GM12878 (cell line): ENCODE measurements around the gene WHRN. TPM values are rescaled to one million over a fixed set of nuclear protein-coding genes. Genes with fewer than 3 reads are reported as not detected.

Experiments
- ATAC-seq: fragments of 200-7000 bp; cut with Tn5 transposase; 3 replicates; pipeline ENCODE4 v1.9.1; 2020; ENCODE audit warnings: mild to moderate bottlenecking, moderate library complexity
- BruUV-seq: library from RNA; stranded (reverse); fragments of 400-500 nt; replicated peaks from 2 replicates; lab custom pipeline; 2021; lab: Mats Ljungman, UMichigan
- CTCF ChIA-PET: fragments of 300-600 bp; sonication (Branson Sonifier 250); formaldehyde crosslinking; extraction: SDS; loops from one replicate; lab custom pipeline; 2021; ENCODE audit warnings: inconsistent platforms; lab: Yijun Ruan, JAX
- POLR2A ChIA-PET: fragments of 350-600 bp; formaldehyde crosslinking; extraction: SDS; loops from one replicate; lab custom pipeline; 2021; ENCODE audit warnings: inconsistent platforms; lab: Charles Lee
- RAD21 ChIA-PET: fragments of 300-600 bp; sonication (Branson Sonifier 250); formaldehyde crosslinking; loops from one replicate; lab custom pipeline; 2023; ENCODE audit warnings: antibody characterized with exemption; ENCODE audit not compliant: unreplicated experiment; lab: Charles Lee
- SMC1A ChIA-PET: fragments of 300-600 bp; sonication (Branson Sonifier 250); formaldehyde crosslinking; loops from one replicate; lab custom pipeline; 2023; ENCODE audit not compliant: unreplicated experiment, uncharacterized antibody; lab: Charles Lee
- DNase-seq: peaks from one replicate; pipeline ENCODE4 v3.0.0-alpha.2; 2011; ENCODE audit warnings: low read depth, low spot score
- FAIRE-seq: peaks from 3 replicates; lab custom pipeline; 2011; peaks lifted over from hg19 to GRCh38; lab: Jason Lieb, UNC
- H2AFZ ChIP-seq: 2 replicates; pipeline ENCODE4 v1.6.0; 2011; ENCODE audit warnings: low read depth, low read length, control low read depth; ENCODE audit not compliant: control insufficient read depth
- H3K27ac ChIP-seq: 2 replicates; pipeline ENCODE4 v1.5.1; 2011; ENCODE audit warnings: control low read depth; ENCODE audit not compliant: control insufficient read depth, insufficient read depth
- H3K27me3 ChIP-seq, 2 experiments: replicated peaks in 1 of 2; 2 replicates each; pipeline versions ENCODE4 v1.6.0 to v1.6.1; 2011; ENCODE audit warnings: low read length in 1 of 2; ENCODE audit not compliant: control insufficient read depth in 2 of 2, insufficient read depth in 2 of 2
- H3K36me3 ChIP-seq, 2 experiments: 2 replicates each; pipeline ENCODE4 v1.5.1; 2011; ENCODE audit warnings: low read length in 1 of 2; ENCODE audit not compliant: control insufficient read depth in 2 of 2, insufficient read depth in 2 of 2
- H3K4me1 ChIP-seq: 2 replicates; pipeline ENCODE4 v1.6.1; 2011; ENCODE audit warnings: mild to moderate bottlenecking, low read length, moderate library complexity, mixed read lengths; ENCODE audit not compliant: control insufficient read depth, insufficient read depth
- H3K4me2 ChIP-seq: 2 replicates; pipeline ENCODE4 v1.6.0; 2011; ENCODE audit warnings: control low read depth; ENCODE audit not compliant: control insufficient read depth, insufficient read depth
- H3K4me3 ChIP-seq: fragments of 200-600 bp; sonication (generic); 2 replicates; pipeline ENCODE4 v1.5.1; 2016
- H3K79me2 ChIP-seq: 2 replicates; pipeline ENCODE4 v1.6.0; 2011; ENCODE audit warnings: low read length; ENCODE audit not compliant: control insufficient read depth, insufficient read depth
- H3K9ac ChIP-seq: 2 replicates; pipeline ENCODE4 v1.8.0; 2011; ENCODE audit warnings: low read length, control low read depth, mixed read lengths; ENCODE audit not compliant: control insufficient read depth, insufficient read depth
- H3K9me3 ChIP-seq: replicated peaks from 3 replicates; pipeline ENCODE4 v1.5.1; 2011; ENCODE audit warnings: mild to moderate bottlenecking, low read length; ENCODE audit not compliant: control insufficient read depth, insufficient read depth
- H4K20me1 ChIP-seq: 2 replicates; pipeline ENCODE4 v1.6.0; 2011; ENCODE audit not compliant: control insufficient read depth, insufficient read depth
- BCL11A ChIP-seq: IDR thresholded peaks from 2 replicates; pipeline ENCODE4 v1.6.1; 2011; ENCODE audit warnings: low read depth, low read length
- BMI1 ChIP-seq: fragments of 450-650 bp; IDR thresholded peaks from 2 replicates; pipeline ENCODE4 v1.6.1; 2016; ENCODE audit warnings: mild to moderate bottlenecking, moderate library complexity, borderline replicate concordance
- BRCA1 ChIP-seq: IDR thresholded peaks from 2 replicates; pipeline ENCODE4 v1.6.1; 2011; ENCODE audit warnings: low read depth, low read length, improper control_type of control experiment
- CREM ChIP-seq: IDR thresholded peaks from 2 replicates; pipeline ENCODE4 v1.6.1; 2014; ENCODE audit warnings: antibody characterized with exemption, low read depth
- KAT2A ChIP-seq: conservative IDR thresholded peaks from 2 replicates; pipeline ENCODE4 v1.6.1; 2011; ENCODE audit warnings: low read depth, low read length; ENCODE audit not compliant: control insufficient read depth
- NFYA ChIP-seq: IDR thresholded peaks from 2 replicates; pipeline ENCODE4 v1.6.1; 2011; ENCODE audit warnings: low read depth, mild to moderate bottlenecking, low read length, improper control_type of control experiment, borderline replicate concordance
- NRF1 ChIP-seq: conservative IDR thresholded peaks from 2 replicates; pipeline ENCODE4 v1.6.1; 2011; ENCODE audit warnings: mild to moderate bottlenecking, low read depth, low read length, improper control_type of control experiment
- PAX5 ChIP-seq: IDR thresholded peaks from 2 replicates; pipeline ENCODE4 v1.6.1; 2011; ENCODE audit warnings: low read depth, low read length, borderline replicate concordance
- POLR2AphosphoS2 ChIP-seq: IDR thresholded peaks from 2 replicates; pipeline ENCODE4 v1.6.1; 2011; ENCODE audit warnings: low read depth, mild to moderate bottlenecking, low read length, improper control_type of control experiment, moderate library complexity
- RBBP5 ChIP-seq: fragments of 200-600 bp; sonication (generic); conservative IDR thresholded peaks from 2 replicates; pipeline ENCODE4 v1.6.1; 2016
- RUNX3 ChIP-seq: IDR thresholded peaks from 2 replicates; pipeline ENCODE4 v1.6.1; 2012; ENCODE audit warnings: low read length, inconsistent platforms
- SPI1 ChIP-seq: IDR thresholded peaks from 2 replicates; pipeline ENCODE4 v1.6.1; 2011; ENCODE audit warnings: low read depth, mild to moderate bottlenecking, low read length, moderate library complexity, borderline replicate concordance; ENCODE audit not compliant: insufficient read depth
- SRF ChIP-seq, 2 experiments: IDR thresholded peaks; 2 replicates each; pipeline ENCODE4 v1.6.1; 2011; ENCODE audit warnings: low read depth in 2 of 2, low read length in 2 of 2, mild to moderate bottlenecking in 1 of 2, moderate library complexity in 1 of 2
- TCF7 ChIP-seq: IDR thresholded peaks from 2 replicates; pipeline ENCODE4 v1.6.1; 2014; ENCODE audit warnings: antibody characterized with exemption, borderline replicate concordance
- USF1 ChIP-seq: IDR thresholded peaks from 2 replicates; pipeline ENCODE4 v1.6.1; 2011; ENCODE audit warnings: borderline replicate concordance, low read depth, mild to moderate bottlenecking, moderate library complexity, mixed read lengths, low read length; ENCODE audit not compliant: insufficient read depth; ENCODE audit errors: extremely low read length
- USF2 ChIP-seq: IDR thresholded peaks from 2 replicates; pipeline ENCODE4 v1.6.1; 2011; ENCODE audit warnings: low read depth, low read length, improper control_type of control experiment, borderline replicate concordance
- ZNF217 ChIP-seq: fragments of 450-650 bp; IDR thresholded peaks from 2 replicates; pipeline ENCODE4 v1.6.1; 2017; ENCODE audit warnings: antibody characterized with exemption, mild to moderate bottlenecking
- ZZZ3 ChIP-seq: IDR thresholded peaks from 2 replicates; pipeline ENCODE4 v1.6.1; 2011; ENCODE audit warnings: low read depth; ENCODE audit not compliant: control insufficient read depth, insufficient read length
- WGBS: methylation state at CpG from one replicate; pipeline ENCODE4 v1.1.6; 2016; ENCODE audit warnings: low lambda C conversion rate; ENCODE audit not compliant: insufficient replicate concordance, insufficient coverage; ENCODE audit errors: missing lambda C conversion rate; 5-methylcytosine and 5-hydroxymethylcytosine counted together
- in situ Hi-C: fragments of 300-500 bp; cut with MboI; formaldehyde crosslinking; loops from 9 replicates; pipeline ENCODE4 v1.14.3; 2018; ENCODE audit warnings: mixed read lengths
- intact Hi-C: fragments of 100-400 bp; cut with micrococcal nuclease; formaldehyde crosslinking; loops from one replicate; pipeline ENCODE4 v1.14.2; 2022; ENCODE audit not compliant: unreplicated experiment
- polyA plus RNA-seq, 11 experiments: library from polyadenylated mRNA; depleted of rRNA in 4 of 11; unstranded in 6 of 11; stranded (reverse) in 5 of 11; fragments of >200 nt; fragmentation: Nextera tagmentation in 4 of 11; fragmentation: Illumina TruSeq in 1 of 11; extraction: Ambion mirVana in 4 of 11; extraction: Trizol in 1 of 11; gene quantifications; 1 replicate in 1 of 11; 2 replicates in 10 of 11; pipeline versions ENCODE4 v1.2.1 to v1.2.3, GENCODE V29; 2011 to 2016; ENCODE audit warnings: inconsistent platforms in 2 of 11, missing spikeins in 2 of 11, low read depth in 1 of 11
- total RNA-seq, 4 experiments: library from RNA; depleted of rRNA in 3 of 4; stranded (reverse); fragments of >200 nt in 3 of 4; fragmentation: Illumina TruSeq in 1 of 4; extraction: Trizol in 1 of 4; gene quantifications; 2 replicates each; pipeline versions ENCODE4 v1.2.1 to v1.2.3, GENCODE V29; 2013 to 2021

The WHRN gene
- total and polyA plus RNA-seq, 10 of the 15 experiments (the other 5 are each of a cell fraction or from before 2014, with no cell fraction given), result 0.04 to 18.2 (median 0.68) TPM; not detected in 1

GRCh38 chr9:114459464-114459863 is 45.8 kb downstream of the WHRN start:
- Histone ChIP-seq H3K4me2 (no peak overlapping the region), H3K9ac (no peak overlapping the region)
- FAIRE-seq, result no peak
- ATAC-seq, result no peak
- TF ChIP-seq CREM (no peak), KAT2A (no peak), ZZZ3 (no peak), USF1 (no peak), ZNF217 (no peak), BMI1 (no peak)
- TF ChIP-seq, all 136 proteins: peak for 0
- CTCF ChIA-PET, result interaction anchor here (0.6 kb wide), 1 partner anchor 48 kb away, joined by 3 read pairs; no protein-coding TSS in a partner anchor
- in situ Hi-C loops (no loop called here), intact Hi-C loops (loop anchor here (10.0 kb wide), 1 partner anchor 1055 kb away; the partner anchor contains the start of gene ALAD)
- H3K27ac ChIP-seq, result no peak overlapping the region
- SMC1A ChIA-PET, result no interaction called here
- H2AFZ ChIP-seq, result no peak overlapping the region
- no peak for DNase-seq
- no peak overlapping the region for H3K4me3 ChIP-seq
- POLR2A ChIA-PET, result no interaction called here
- H3K9me3 ChIP-seq, result no peaks in the 10 kb centered on the region
- H3K4me1 ChIP-seq, result no peaks in the 10 kb centered on the region
- no peaks in the 10 kb centered on the region for H4K20me1 ChIP-seq
- 2% methylated on average over 5 of the region's 5 CpGs for WGBS
- no peaks in the 10 kb centered on the region for H3K27me3 ChIP-seq
- no TSS peak for BruUV-seq
- RAD21 ChIA-PET, result no interaction called here
- no peaks in the 10 kb centered on the region for H3K36me3 ChIP-seq
- H3K79me2 ChIP-seq, result no peaks in the 10 kb centered on the region

- Histone ChIP-seq H3K36me3 (no peaks in the 10 kb centered on the region), H3K4me2 (no peak overlapping the region), H3K27ac (no peak overlapping the region), H3K9me3 (no peaks in the 10 kb centered on the region), H3K79me2 (no peaks in the 10 kb centered on the region), H3K9ac (no peak overlapping the region), H3K27me3 (no peaks in the 10 kb centered on the region), H3K4me3 (no peak overlapping the region), H4K20me1 (no peaks in the 10 kb centered on the region), H2AFZ (no peak overlapping the region), H3K4me1 (peaks cover 9% of the 10 kb centered on the region)
- ChIA-PET SMC1A (interaction anchor here (0.7 kb wide), 1 partner anchor 51 kb away, joined by 3 read pairs; no protein-coding TSS in a partner anchor), CTCF (interaction anchor here (1.0 kb wide), 1 partner anchor 22 kb away, joined by 5 read pairs; no protein-coding TSS in a partner anchor), RAD21 (no interaction called here), POLR2A (interaction anchor here (0.5 kb wide), 1 partner anchor 19 kb away, joined by 3 read pairs; no protein-coding TSS in a partner anchor)
- no TSS peak for BruUV-seq
- TF ChIP-seq SPI1 (no peak), BCL11A (no peak), NFYA (no peak), POLR2AphosphoS2 (no peak), NRF1 (no peak), RBBP5 (no peak), BRCA1 (no peak), TCF7 (no peak), PAX5 (no peak), SRF (IDR thresholded peaks at IDR 0.05; ENCODE audit: low read depth in 2 of 2, low read length in 2 of 2) (no peak), USF2 (no peak), ZNF217 (no peak), RUNX3 (no peak)
- ATAC-seq (no peak; the same call in 2 of the 3 replicates), FAIRE-seq (no peak), DNase-seq (no peak)
- 57% methylated on average over 1 of the region's 1 CpG for WGBS
- intact Hi-C loops, result loop anchor here (10.0 kb wide), 1 partner anchor 1052 kb away; the partner anchor contains the start of gene ALAD
- in situ Hi-C loops, result no loop called here
These were observed 48.3 kb downstream of the WHRN start for GRCh38 chr9:114456929-114457328.
